Effector CD8-positive, alpha-beta T cell (primary cell): ENCODE results near the gene ULBP3.
"Not testable (repeated sequence)": the region's sequence is repeated elsewhere in the genome, so short reads cannot be mapped to it uniquely, and the experiment has no call there.

Source experiments
- DNase-seq: peaks from one replicate; lab custom pipeline; 2025; lab: John Stamatoyannopoulos, UW

ULBP3 gene

GRCh38 chr6:150015281-150016001 is 53.5 kb downstream of the ULBP3 start:
- DNase-seq: not testable (repeated sequence)

- not testable (repeated sequence) for DNase-seq
Observed at GRCh38 chr6:150014623-150015280, 54.2 kb downstream of the ULBP3 start.

GRCh38 chr6:150013785-150014622 is 54.9 kb downstream of the ULBP3 start:
- DNase-seq: not testable (repeated sequence)

- DNase-seq: not testable (repeated sequence)
Observed at GRCh38 chr6:150012846-150013784, 55.8 kb downstream of the ULBP3 start.
